Fibroblast of mammary gland (primary cell): ENCODE data around the gene SLAIN1.

Experiments used
- DNase-seq: peaks from one replicate; pipeline ENCODE4 v3.0.0-alpha.2; 2010; ENCODE audit warnings: low read depth
- H3K4me3 ChIP-seq: 2 replicates; pipeline ENCODE4 v1.5.1; 2011; ENCODE audit warnings: low read depth, mild to moderate bottlenecking, low read length, moderate library complexity; ENCODE audit not compliant: control insufficient read depth
- CTCF ChIP-seq: conservative IDR thresholded peaks from 2 replicates; pipeline ENCODE4 v1.5.1; 2011; ENCODE audit warnings: low read depth, low read length, inconsistent platforms; ENCODE audit not compliant: control insufficient read depth, insufficient read depth

The SLAIN1 gene

GRCh38 chr13:77733674-77734073, 36.2 kb downstream of the SLAIN1 start:
- H3K4me3 ChIP-seq: no peak overlapping the region
- no peak for TF ChIP-seq CTCF
- DNase-seq: no peak

DNA sequence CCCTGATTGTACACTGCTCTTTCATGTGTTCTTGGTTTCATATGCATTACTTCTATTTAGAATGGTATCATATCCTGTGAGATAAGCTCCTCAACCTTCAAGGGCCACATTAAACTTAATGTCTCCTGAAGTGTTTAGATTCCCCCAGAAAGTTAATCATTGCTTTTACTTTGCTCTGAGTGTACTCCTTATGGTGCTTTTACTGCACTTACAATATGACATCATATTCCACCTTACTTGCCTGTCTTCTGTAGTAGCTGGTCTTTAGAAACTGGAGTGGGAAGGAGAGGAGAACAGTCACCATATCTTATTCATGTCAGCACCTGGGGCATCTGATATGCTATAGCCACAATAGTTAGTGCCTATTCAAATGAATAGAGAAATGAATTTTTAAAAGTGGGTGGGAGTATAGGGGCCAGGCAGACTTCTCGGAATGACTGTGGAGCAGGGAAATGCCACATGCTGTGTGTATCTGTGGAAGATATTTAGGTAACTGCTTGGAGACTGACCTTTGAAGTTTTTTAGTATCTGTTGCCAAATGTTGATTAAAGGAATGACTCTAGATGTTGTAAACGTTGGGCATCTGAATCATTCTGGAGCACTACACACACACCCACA, 40.2 kb downstream of the SLAIN1 start:
- no peak for TF ChIP-seq CTCF
- no peak overlapping the region for H3K4me3 ChIP-seq
- no peak for DNase-seq

DNA sequence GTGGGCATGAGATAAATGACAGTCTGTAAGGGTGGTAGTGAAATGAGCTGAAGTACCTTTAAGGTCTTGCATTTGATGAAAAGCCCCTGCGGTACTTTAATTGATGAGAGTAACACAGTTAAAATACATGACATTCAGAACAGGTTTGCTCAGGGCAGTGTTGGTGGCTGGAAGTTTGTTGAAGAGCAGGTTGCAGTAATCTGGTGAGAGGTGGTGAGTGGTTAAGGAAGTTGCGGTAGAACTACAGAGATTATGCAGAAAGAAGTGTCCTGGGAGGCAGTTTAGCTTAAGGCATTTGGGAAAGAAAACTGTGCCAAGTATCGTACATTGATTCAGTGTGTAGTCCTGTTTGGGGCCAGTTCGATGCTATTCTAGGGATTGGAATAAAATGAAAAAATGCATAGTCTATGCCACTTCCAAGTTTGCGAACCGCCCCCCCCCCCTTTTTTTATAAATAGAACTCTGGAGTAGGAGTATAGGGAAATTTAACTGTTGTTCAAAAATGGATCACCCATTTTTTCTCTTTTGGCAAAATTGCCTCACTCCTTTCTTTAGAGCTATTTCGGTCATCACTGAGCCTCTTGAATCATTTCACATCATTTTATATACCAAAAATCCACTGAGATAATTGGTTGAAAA, 42.7 kb downstream of the SLAIN1 start:
- no peak overlapping the region for H3K4me3 ChIP-seq
- DNase-seq: no peak
- no peak for TF ChIP-seq CTCF

DNA sequence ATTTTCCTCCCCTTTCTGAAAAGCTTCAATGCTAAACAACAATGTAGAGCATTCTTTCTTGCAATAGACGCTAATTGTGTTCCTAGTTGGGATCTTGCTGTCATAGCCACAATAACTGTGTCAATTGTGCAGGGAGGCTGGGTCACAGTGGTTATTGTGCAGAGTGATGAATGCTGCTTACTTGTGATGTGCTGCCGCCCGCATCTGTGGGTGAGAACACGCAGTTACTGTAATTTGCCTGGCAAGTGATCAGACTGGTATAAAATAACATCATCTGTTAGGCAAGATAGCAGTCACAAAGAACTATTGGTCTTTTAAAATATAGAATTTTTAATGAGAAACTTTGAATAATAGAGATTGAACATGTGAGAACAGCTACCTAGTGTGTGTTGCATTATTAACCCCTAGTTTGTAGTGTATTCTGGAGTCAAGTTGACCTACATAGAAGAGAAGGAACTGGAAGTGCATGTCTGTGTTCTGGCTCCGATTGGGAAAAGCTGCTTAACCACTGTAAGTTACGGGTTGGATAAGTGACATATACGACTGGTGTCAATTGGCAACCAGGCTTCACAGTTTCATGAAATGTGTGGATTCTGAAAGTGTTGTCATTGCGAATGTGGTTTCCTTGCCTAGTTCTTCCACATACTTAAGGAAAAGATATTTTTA, 43.6 kb downstream of the SLAIN1 start:
- TF ChIP-seq CTCF: no peak
- no peak overlapping the region for H3K4me3 ChIP-seq
- DNase-seq: no peak

GRCh38 chr13:77741597-77741972, 44.1 kb downstream of the SLAIN1 start:
- H3K4me3 ChIP-seq: no peak overlapping the region
- TF ChIP-seq CTCF: no peak
- DNase-seq: no peak

DNA sequence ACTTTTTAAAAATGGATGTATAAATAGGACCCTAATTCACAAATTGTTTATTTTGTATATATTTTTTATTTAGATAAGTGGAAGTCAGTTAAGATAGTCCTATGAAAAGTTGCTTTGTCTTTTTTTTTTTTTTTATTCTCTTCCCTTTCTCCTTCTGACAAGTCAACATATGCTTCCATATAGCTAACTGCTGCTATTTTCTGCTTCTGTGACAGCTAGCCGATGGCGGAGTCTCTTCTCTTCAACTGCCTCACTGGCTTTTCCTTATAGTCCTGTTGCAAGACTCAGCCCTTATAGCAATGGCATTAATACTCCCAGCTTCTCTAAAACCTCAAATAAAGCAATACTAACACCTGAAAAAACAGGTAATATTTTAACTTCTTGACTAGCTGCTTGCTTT, 45.3 kb downstream of the SLAIN1 start:
- H3K4me3 ChIP-seq: no peak overlapping the region
- no peak for DNase-seq
- no peak for TF ChIP-seq CTCF
